ENCODE measurements around the gene DPEP2. TPM values are rescaled to one million over a fixed set of nuclear protein-coding genes. Genes with fewer than 3 reads are reported as not detected.
"Not testable (repeated sequence)": the region's sequence is repeated elsewhere in the genome, so short reads cannot be mapped to it uniquely, and the experiment has no call there.

The DPEP2 gene
- total and polyA plus RNA-seq, 3 experiments from 2014 or later, result 6.2 to 34.0 (median 6.4) TPM

- Mint-ChIP-seq H3K4me1 (peaks cover 19 to 26% (median 22%) of the 10 kb centered on the region in 3 donors), H3K4me3 (peak overlapping the region in 1 of 7 donors; percentile 13), H3K36me3 (peaks cover 4 to 29% (median 11%) of the 10 kb centered on the region in 3 donors), H3K9me3 (no peaks in the 10 kb centered on the region), H3K27ac (peak overlapping the region in 1 of 8 donors; percentile 47), H3K27me3 (no peaks in the 10 kb centered on the region)
- Histone ChIP-seq H3K27ac (ENCODE audit: low read depth, low read length) (no peak overlapping the region), H3K9me3 (ENCODE audit: low read length) (no peaks in the 10 kb centered on the region), H3K4me3 (ENCODE audit: low read length) (no peak overlapping the region), H3K27me3 (ENCODE audit: insufficient read depth, low read length, poor library complexity, severe bottlenecking) (no peaks in the 10 kb centered on the region), H3K4me1 (ENCODE audit: insufficient read depth, low read length) (peaks cover 2% of the 10 kb centered on the region), H3K36me3 (ENCODE audit: insufficient read depth, low read length) (no peaks in the 10 kb centered on the region)
- ChIA-PET CTCF (no interaction called here), POLR2A (no interaction called here)
- DNase-seq, result no peak
These were observed 35.9 kb upstream of the DPEP2 start for GRCh38 chr16:68035227-68035626.

- DNase-seq, result no peak
- Histone ChIP-seq H3K27me3 (ENCODE audit: insufficient read depth, low read length, poor library complexity, severe bottlenecking) (no peaks in the 10 kb centered on the region), H3K27ac (ENCODE audit: low read depth, low read length) (no peak overlapping the region), H3K4me1 (ENCODE audit: insufficient read depth, low read length) (no peaks in the 10 kb centered on the region), H3K9me3 (ENCODE audit: low read length) (no peaks in the 10 kb centered on the region), H3K4me3 (ENCODE audit: low read length) (no peak overlapping the region), H3K36me3 (ENCODE audit: insufficient read depth, low read length) (no peaks in the 10 kb centered on the region)
- ChIA-PET POLR2A (interaction anchor here (0.6 kb wide), 1 partner anchor 215 kb away, joined by 4 read pairs; no protein-coding TSS in a partner anchor), CTCF (no interaction called here)
- no peaks in the 10 kb centered on the region for H3K9me3 Mint-ChIP-seq
- no peak overlapping the region for H3K4me3 Mint-ChIP-seq
- peaks cover 14 to 19% (median 19%) of the 10 kb centered on the region in 3 donors for H3K4me1 Mint-ChIP-seq
- peak overlapping the region in 3 of 8 donors; percentile 11 to 82 (median 34) for H3K27ac Mint-ChIP-seq
- no peaks in the 10 kb centered on the region for H3K27me3 Mint-ChIP-seq
- H3K36me3 Mint-ChIP-seq, result peaks cover 0 to 32% (median 8%) of the 10 kb centered on the region in 3 donors
These were observed 33.8 kb upstream of the DPEP2 start for GRCh38 chr16:68033101-68033500.

- Histone ChIP-seq H3K27me3 (ENCODE audit: insufficient read depth, low read length, poor library complexity, severe bottlenecking) (no peaks in the 10 kb centered on the region), H3K4me3 (ENCODE audit: low read length) (no peak overlapping the region), H3K36me3 (ENCODE audit: insufficient read depth, low read length) (no peaks in the 10 kb centered on the region), H3K27ac (ENCODE audit: low read depth, low read length) (no peak overlapping the region), H3K4me1 (ENCODE audit: insufficient read depth, low read length) (no peaks in the 10 kb centered on the region), H3K9me3 (ENCODE audit: low read length) (no peaks in the 10 kb centered on the region)
- peak overlapping the region in 6 of 8 donors; percentile 14 to 89 (median 74) for H3K27ac Mint-ChIP-seq
- H3K9me3 Mint-ChIP-seq, result no peaks in the 10 kb centered on the region
- peaks cover 0 to 33% (median 13%) of the 10 kb centered on the region in 3 donors for H3K36me3 Mint-ChIP-seq
- POLR2A ChIA-PET, result interaction anchor here (0.7 kb wide), 1 partner anchor 12 kb away, joined by 9 read pairs; no protein-coding TSS in a partner anchor
- H3K4me1 Mint-ChIP-seq, result peaks cover 14 to 26% (median 17%) of the 10 kb centered on the region in 3 donors
- no peak for DNase-seq
- H3K4me3 Mint-ChIP-seq, result no peak overlapping the region
- peaks cover 0 to 1% of the 10 kb centered on the region in 2 donors for H3K27me3 Mint-ChIP-seq
- CTCF ChIA-PET, result no interaction called here
These were observed 32.7 kb upstream of the DPEP2 start for GRCh38 chr16:68031951-68032350.

GRCh38 chr16:68030108-68030507, 30.8 kb upstream of the DPEP2 start:
- POLR2A ChIA-PET; H3K9me3 ChIP-seq (ENCODE audit: low read length); H3K36me3 ChIP-seq (ENCODE audit: insufficient read depth, low read length); H3K27ac ChIP-seq (ENCODE audit: low read depth, low read length); H3K9me3 Mint-ChIP-seq; DNase-seq; H3K4me1 ChIP-seq (ENCODE audit: insufficient read depth, low read length); H3K27me3 ChIP-seq (ENCODE audit: insufficient read depth, low read length, poor library complexity, severe bottlenecking); H3K27me3 Mint-ChIP-seq; H3K4me3 Mint-ChIP-seq; H3K4me3 ChIP-seq (ENCODE audit: low read length); H3K27ac Mint-ChIP-seq: not testable (repeated sequence)
- Mint-ChIP-seq H3K4me1 (peaks cover 8 to 26% (median 13%) of the 10 kb centered on the region in 3 donors), H3K36me3 (peaks cover 0 to 43% (median 9%) of the 10 kb centered on the region in 3 donors)
- CTCF ChIA-PET, result interaction anchor here (1.1 to 1.7 kb wide), 3 partner anchors 11 to 36 kb away, joined by 3 to 7 read pairs (median 3); no protein-coding TSS in a partner anchor

GRCh38 chr16:68028996-68029395, 29.7 kb upstream of the DPEP2 start:
- Mint-ChIP-seq H3K36me3 (peaks cover 0 to 43% (median 7%) of the 10 kb centered on the region in 3 donors), H3K27me3 (peaks cover 0 to 1% of the 10 kb centered on the region in 2 donors), H3K27ac (no peak overlapping the region), H3K9me3 (no peaks in the 10 kb centered on the region), H3K4me3 (no peak overlapping the region), H3K4me1 (peaks cover 12 to 33% (median 16%) of the 10 kb centered on the region in 3 donors)
- H3K27ac ChIP-seq (ENCODE audit: low read depth, low read length), result no peak overlapping the region
- H3K9me3 ChIP-seq (ENCODE audit: low read length), result no peaks in the 10 kb centered on the region
- DNase-seq, result no peak
- POLR2A ChIA-PET, result no interaction called here
- peaks cover 6% of the 10 kb centered on the region for H3K4me1 ChIP-seq (ENCODE audit: insufficient read depth, low read length)
- H3K4me3 ChIP-seq (ENCODE audit: low read length), result no peak overlapping the region
- H3K36me3 ChIP-seq (ENCODE audit: insufficient read depth, low read length), result no peaks in the 10 kb centered on the region
- CTCF ChIA-PET, result interaction anchor here (1.4 to 1.7 kb wide), 2 partner anchors 12 to 34 kb away, joined by 3 to 7 read pairs; no protein-coding TSS in a partner anchor
- no peaks in the 10 kb centered on the region for H3K27me3 ChIP-seq (ENCODE audit: insufficient read depth, low read length, poor library complexity, severe bottlenecking)

- Histone ChIP-seq H3K27ac (ENCODE audit: low read depth, low read length) (peak within 1 kb of the TSS; percentile 92), H3K36me3 (ENCODE audit: insufficient read depth, low read length) (no peaks in the 10 kb centered on the region), H3K9me3 (ENCODE audit: low read length) (no peaks in the 10 kb centered on the region), H3K27me3 (ENCODE audit: insufficient read depth, low read length, poor library complexity, severe bottlenecking) (no peaks in the 10 kb centered on the region), H3K4me1 (ENCODE audit: insufficient read depth, low read length) (peaks cover 28% of the 10 kb centered on the region), H3K4me3 (ENCODE audit: low read length) (peak within 1 kb of the TSS; percentile 97)
- Mint-ChIP-seq H3K27me3 (peaks cover 0 to 3% of the 10 kb centered on the region in 2 donors), H3K4me1 (peaks cover 24 to 43% (median 34%) of the 10 kb centered on the region in 3 donors), H3K9me3 (no peaks in the 10 kb centered on the region), H3K27ac (peak within 1 kb of the TSS; percentile 85 to 100 (median 97)), H3K4me3 (peak within 1 kb of the TSS; percentile 94 to 100 (median 99)), H3K36me3 (peaks cover 3 to 45% (median 10%) of the 10 kb centered on the region in 3 donors)
- ChIA-PET POLR2A (interaction anchor here (0.6 to 2.3 kb wide), 7 partner anchors 17 to 107 kb away, joined by 3 to 12 read pairs (median 3); partner anchors contain the start of genes DPEP2 and NFATC3), CTCF (interaction anchor here (0.5 to 3.1 kb wide), 14 partner anchors 12 to 206 kb away, joined by 3 to 15 read pairs (median 5); partner anchors contain the start of gene DPEP2)
- peak; percentile 86 to 95 (median 89) for DNase-seq
These were observed 23.6 kb upstream of the DPEP2 start, which contains the start of the genes DDX28 and DUS2 for GRCh38 chr16:68022728-68023537. TSS of gene DDX28 (minus strand) at chr16:68023232. CDS start at chr16:68023202, 30 bp downstream. TSS of gene DUS2 (plus strand) at chr16:68023284. CDS start at chr16:68038024, 14,740 bp downstream.

GRCh38 chr16:68022278-68022727, 23.0 kb upstream of the DPEP2 start:
- no peaks in the 10 kb centered on the region for H3K9me3 ChIP-seq (ENCODE audit: low read length)
- H3K4me1 ChIP-seq (ENCODE audit: insufficient read depth, low read length), result peaks cover 28% of the 10 kb centered on the region
- DNase-seq, result no peak
- H3K36me3 ChIP-seq (ENCODE audit: insufficient read depth, low read length), result no peaks in the 10 kb centered on the region
- ChIA-PET CTCF (interaction anchor here (0.7 to 3.1 kb wide), 9 partner anchors 12 to 206 kb away, joined by 3 to 15 read pairs (median 5); partner anchors contain the start of gene DPEP2), POLR2A (interaction anchor here (0.6 to 2.3 kb wide), 5 partner anchors 17 to 107 kb away, joined by 3 to 12 read pairs (median 3); no protein-coding TSS in a partner anchor)
- Mint-ChIP-seq H3K36me3 (peaks cover 3 to 38% (median 4%) of the 10 kb centered on the region in 3 donors), H3K27me3 (peaks cover 0 to 2% of the 10 kb centered on the region in 2 donors), H3K4me3 (peak overlapping the region; percentile 94 to 100 (median 99)), H3K27ac (peak overlapping the region; percentile 71 to 100 (median 97)), H3K9me3 (no peaks in the 10 kb centered on the region), H3K4me1 (peaks cover 24 to 37% (median 34%) of the 10 kb centered on the region in 3 donors)
- H3K27ac ChIP-seq (ENCODE audit: low read depth, low read length), result peak overlapping the region; percentile 92
- H3K4me3 ChIP-seq (ENCODE audit: low read length), result peak overlapping the region; percentile 97
- no peaks in the 10 kb centered on the region for H3K27me3 ChIP-seq (ENCODE audit: insufficient read depth, low read length, poor library complexity, severe bottlenecking)

Measured in CD8-positive, alpha-beta memory T cell (primary cell).